ENCODE results near the gene IL22RA1. TPM values are rescaled to one million over a fixed set of nuclear protein-coding genes. Genes with fewer than 3 reads are reported as not detected.

IL22RA1 gene
- total and polyA plus RNA-seq, 2 of the 8 experiments (the other 6 are each of a cell fraction or from before 2014, with no cell fraction given) = 0.17 to 0.32 TPM

DNA sequence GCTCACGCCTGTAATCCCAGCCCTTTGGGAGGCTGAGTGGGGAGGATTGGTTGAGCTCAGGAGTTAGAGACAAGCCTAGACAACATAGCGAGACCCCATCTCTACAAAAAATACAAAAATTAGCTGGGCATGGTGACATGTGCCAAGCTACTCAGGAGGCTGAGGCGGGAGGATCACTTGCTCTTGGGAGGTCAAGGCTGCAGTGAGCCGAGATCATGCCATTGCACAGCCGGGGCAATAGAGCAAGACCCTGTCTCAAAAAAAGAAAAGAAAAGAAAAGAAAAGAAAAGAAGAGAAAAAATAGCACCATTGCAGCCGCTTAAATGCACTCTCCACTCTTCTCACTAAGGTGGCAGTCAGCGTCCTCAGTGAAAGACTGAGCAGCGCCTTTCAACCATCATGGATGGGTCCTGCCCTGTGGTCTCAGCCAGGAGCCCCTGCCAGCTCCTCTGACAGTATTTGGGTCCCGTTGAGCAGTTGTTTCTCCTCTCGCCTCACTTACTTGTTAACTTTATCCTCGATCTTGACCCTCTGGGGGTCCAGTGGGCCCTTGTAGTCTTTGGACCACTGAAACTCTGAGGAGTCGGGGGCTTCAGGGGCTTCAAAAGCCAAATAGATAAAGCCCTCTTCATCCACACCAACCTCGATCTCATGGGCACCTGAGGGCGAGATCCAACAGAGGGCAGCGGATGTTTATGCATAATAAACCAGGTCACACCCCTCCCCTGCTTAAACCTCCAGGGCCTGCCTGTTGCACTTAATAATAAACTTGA lies 67.9 kb downstream of the IL22RA1 start:
- 87% methylated on average over 14 of the region's 15 CpGs; no CpG with 5 or more reads in 1 of the 2 experiments for WGBS, 2 experiments (ENCODE audit: extremely low coverage in 1 of 2, insufficient coverage in 1 of 2, insufficient read length in 1 of 2, insufficient replicate concordance in 2 of 2, low coverage in 1 of 2, low lambda C conversion rate in 2 of 2, missing lambda C conversion rate in 1 of 2)

More for the DNA sequence above, 67.9 kb downstream of the IL22RA1 start:
- no peak overlapping the region for H4K91ac ChIP-seq (replicated peaks; ENCODE audit: insufficient read length, low read length)
- no peak overlapping the region for H2BK12ac ChIP-seq (ENCODE audit: low read depth, low read length)
- FAIRE-seq (no peak), DNase-seq (ENCODE audit: low read depth in 1 of 2, low spot score in 2 of 2) (no peak)
- no peak overlapping the region for H3K56ac ChIP-seq (replicated peaks; ENCODE audit: insufficient read length, low read depth, low read length)
- no peak overlapping the region for H3K4me2 ChIP-seq (ENCODE audit: insufficient read depth in 1 of 2, low read depth in 2 of 2, low read length in 2 of 2)
- ChIA-PET POLR2A (ENCODE audit: partially characterized antibody) (no interaction called here), CTCF (ENCODE audit: partially characterized antibody) (interaction anchor here (0.6 to 2.0 kb wide), 6 partner anchors 20 to 187 kb away, joined by 3 to 7 read pairs (median 4); partner anchors contain the start of gene MYOM3)
- no peak overlapping the region for H3K27ac ChIP-seq (ENCODE audit: low read depth, low read length)
- no peak for TF ChIP-seq TEAD4 (IDR thresholded peaks at IDR 0.05; ENCODE audit: low read depth, low read length)
- TF ChIP-seq GTF2F1 (IDR thresholded peaks at IDR 0.05; ENCODE audit: borderline replicate concordance, low read depth, low read length) = no peak
- TF ChIP-seq EGR1 (IDR thresholded peaks at IDR 0.05; ENCODE audit: borderline replicate concordance, low read depth, low read length) = no peak
- no peak for TF ChIP-seq BACH1 (IDR thresholded peaks at IDR 0.05; ENCODE audit: low read length)
- H3K9me3 ChIP-seq (ENCODE audit: insufficient read depth in 2 of 2, low read depth in 1 of 2, low read length in 1 of 2) = no peaks in the 10 kb centered on the region
- H3K79me2 ChIP-seq (ENCODE audit: control insufficient read depth in 1 of 2, insufficient read depth in 2 of 2, low read length in 2 of 2) = no peaks in the 10 kb centered on the region
- no peaks in the 10 kb centered on the region; a peak in 1 of 7 replicates for H3K27me3 ChIP-seq (replicated peaks in 1 of 4; ENCODE audit: control insufficient read depth in 3 of 4, extremely low read depth in 1 of 4, insufficient read depth in 3 of 4, low read length in 3 of 4)
- H3K36me3 ChIP-seq (ENCODE audit: control insufficient read depth in 2 of 4, insufficient read depth in 4 of 4, low read length in 3 of 4) = no peaks in the 10 kb centered on the region
- no peak overlapping the region for H3K14ac ChIP-seq (ENCODE audit: insufficient read length)
- H3K9ac ChIP-seq (replicated peaks in 1 of 4; ENCODE audit: extremely low read depth in 1 of 4, low read depth in 3 of 4, low read length in 3 of 4) = no peak overlapping the region
- H4K20me1 ChIP-seq (replicated peaks in 1 of 2; ENCODE audit: control insufficient read depth in 1 of 2, insufficient read depth in 2 of 2, low read length in 2 of 2) = no peaks in the 10 kb centered on the region
- H2BK15ac ChIP-seq (ENCODE audit: low read length) = no peak overlapping the region
- H3K18ac ChIP-seq (ENCODE audit: extremely low read depth, low read length) = no peak overlapping the region
- peaks cover 0 to 5% (median under 1%) of the 10 kb centered on the region in 4 experiments; a peak in 4 of 7 replicates for H3K4me1 ChIP-seq (replicated peaks in 1 of 4; ENCODE audit: control insufficient read depth in 3 of 4, insufficient read depth in 4 of 4, low read length in 3 of 4)
- H3K4me3 ChIP-seq (ENCODE audit: extremely low read depth in 1 of 4, insufficient read depth in 2 of 4, low read depth in 3 of 4, low read length in 4 of 4) = no peak overlapping the region
- no peak overlapping the region for H3K4ac ChIP-seq (replicated peaks; ENCODE audit: insufficient read length, low read depth, low read length)
- H2BK120ac ChIP-seq (replicated peaks; ENCODE audit: low read depth, low read length) = no peak overlapping the region
- H2BK5ac ChIP-seq (ENCODE audit: low read depth, low read length) = no peak overlapping the region
- no peak overlapping the region for H2BK20ac ChIP-seq (ENCODE audit: low read length)
- H4K5ac ChIP-seq (ENCODE audit: insufficient read length, low read depth, low read length) = no peak overlapping the region
- no peak overlapping the region for H2AFZ ChIP-seq (ENCODE audit: low read length)
- H3K23me2 ChIP-seq (ENCODE audit: low read depth, low read length) = no peaks in the 10 kb centered on the region
- no peaks in the 10 kb centered on the region for H3K79me1 ChIP-seq (ENCODE audit: low read depth, low read length)
- no peak overlapping the region for H4K8ac ChIP-seq (ENCODE audit: extremely low read depth, insufficient read depth, low read length)
- H2AK5ac ChIP-seq (ENCODE audit: low read depth, low read length) = no peak overlapping the region
- H3K23ac ChIP-seq (ENCODE audit: insufficient read length) = no peak overlapping the region
